Measurements from ENCODE around the gene STX12. TPM values are rescaled to one million over a fixed set of nuclear protein-coding genes. Genes with fewer than 3 reads are reported as not detected.

STX12 gene
- total and polyA plus RNA-seq, 2 experiments from 2014 or later: 6.1 to 9.0 TPM

GRCh38 chr1:27759236-27759635 lies 13.8 kb upstream of the STX12 start:
- no peaks in the 10 kb centered on the region for H3K27me3 Mint-ChIP-seq (ENCODE audit: insufficient read depth, low read depth, poor library complexity)
- H3K4me2 ChIP-seq: no peak overlapping the region
- no peak overlapping the region for H3K4me3 Mint-ChIP-seq
- ATAC-seq: no peak
- TF ChIP-seq POLR2AphosphoS5 (IDR thresholded peaks at IDR 0.05; ENCODE audit: low read depth): no peak
- TF ChIP-seq ZNF331 (CRISPR knock-in tag; IDR thresholded peaks at IDR 0.05; ENCODE audit: low read depth): no peak
- no peak for TF ChIP-seq CREB1 (CRISPR knock-in tag; IDR thresholded peaks at IDR 0.05; ENCODE audit: low read depth)
- no peak for TF ChIP-seq STAT1 (IDR thresholded peaks at IDR 0.05; ENCODE audit: unreplicated experiment)
- TF ChIP-seq, protein P1, sequence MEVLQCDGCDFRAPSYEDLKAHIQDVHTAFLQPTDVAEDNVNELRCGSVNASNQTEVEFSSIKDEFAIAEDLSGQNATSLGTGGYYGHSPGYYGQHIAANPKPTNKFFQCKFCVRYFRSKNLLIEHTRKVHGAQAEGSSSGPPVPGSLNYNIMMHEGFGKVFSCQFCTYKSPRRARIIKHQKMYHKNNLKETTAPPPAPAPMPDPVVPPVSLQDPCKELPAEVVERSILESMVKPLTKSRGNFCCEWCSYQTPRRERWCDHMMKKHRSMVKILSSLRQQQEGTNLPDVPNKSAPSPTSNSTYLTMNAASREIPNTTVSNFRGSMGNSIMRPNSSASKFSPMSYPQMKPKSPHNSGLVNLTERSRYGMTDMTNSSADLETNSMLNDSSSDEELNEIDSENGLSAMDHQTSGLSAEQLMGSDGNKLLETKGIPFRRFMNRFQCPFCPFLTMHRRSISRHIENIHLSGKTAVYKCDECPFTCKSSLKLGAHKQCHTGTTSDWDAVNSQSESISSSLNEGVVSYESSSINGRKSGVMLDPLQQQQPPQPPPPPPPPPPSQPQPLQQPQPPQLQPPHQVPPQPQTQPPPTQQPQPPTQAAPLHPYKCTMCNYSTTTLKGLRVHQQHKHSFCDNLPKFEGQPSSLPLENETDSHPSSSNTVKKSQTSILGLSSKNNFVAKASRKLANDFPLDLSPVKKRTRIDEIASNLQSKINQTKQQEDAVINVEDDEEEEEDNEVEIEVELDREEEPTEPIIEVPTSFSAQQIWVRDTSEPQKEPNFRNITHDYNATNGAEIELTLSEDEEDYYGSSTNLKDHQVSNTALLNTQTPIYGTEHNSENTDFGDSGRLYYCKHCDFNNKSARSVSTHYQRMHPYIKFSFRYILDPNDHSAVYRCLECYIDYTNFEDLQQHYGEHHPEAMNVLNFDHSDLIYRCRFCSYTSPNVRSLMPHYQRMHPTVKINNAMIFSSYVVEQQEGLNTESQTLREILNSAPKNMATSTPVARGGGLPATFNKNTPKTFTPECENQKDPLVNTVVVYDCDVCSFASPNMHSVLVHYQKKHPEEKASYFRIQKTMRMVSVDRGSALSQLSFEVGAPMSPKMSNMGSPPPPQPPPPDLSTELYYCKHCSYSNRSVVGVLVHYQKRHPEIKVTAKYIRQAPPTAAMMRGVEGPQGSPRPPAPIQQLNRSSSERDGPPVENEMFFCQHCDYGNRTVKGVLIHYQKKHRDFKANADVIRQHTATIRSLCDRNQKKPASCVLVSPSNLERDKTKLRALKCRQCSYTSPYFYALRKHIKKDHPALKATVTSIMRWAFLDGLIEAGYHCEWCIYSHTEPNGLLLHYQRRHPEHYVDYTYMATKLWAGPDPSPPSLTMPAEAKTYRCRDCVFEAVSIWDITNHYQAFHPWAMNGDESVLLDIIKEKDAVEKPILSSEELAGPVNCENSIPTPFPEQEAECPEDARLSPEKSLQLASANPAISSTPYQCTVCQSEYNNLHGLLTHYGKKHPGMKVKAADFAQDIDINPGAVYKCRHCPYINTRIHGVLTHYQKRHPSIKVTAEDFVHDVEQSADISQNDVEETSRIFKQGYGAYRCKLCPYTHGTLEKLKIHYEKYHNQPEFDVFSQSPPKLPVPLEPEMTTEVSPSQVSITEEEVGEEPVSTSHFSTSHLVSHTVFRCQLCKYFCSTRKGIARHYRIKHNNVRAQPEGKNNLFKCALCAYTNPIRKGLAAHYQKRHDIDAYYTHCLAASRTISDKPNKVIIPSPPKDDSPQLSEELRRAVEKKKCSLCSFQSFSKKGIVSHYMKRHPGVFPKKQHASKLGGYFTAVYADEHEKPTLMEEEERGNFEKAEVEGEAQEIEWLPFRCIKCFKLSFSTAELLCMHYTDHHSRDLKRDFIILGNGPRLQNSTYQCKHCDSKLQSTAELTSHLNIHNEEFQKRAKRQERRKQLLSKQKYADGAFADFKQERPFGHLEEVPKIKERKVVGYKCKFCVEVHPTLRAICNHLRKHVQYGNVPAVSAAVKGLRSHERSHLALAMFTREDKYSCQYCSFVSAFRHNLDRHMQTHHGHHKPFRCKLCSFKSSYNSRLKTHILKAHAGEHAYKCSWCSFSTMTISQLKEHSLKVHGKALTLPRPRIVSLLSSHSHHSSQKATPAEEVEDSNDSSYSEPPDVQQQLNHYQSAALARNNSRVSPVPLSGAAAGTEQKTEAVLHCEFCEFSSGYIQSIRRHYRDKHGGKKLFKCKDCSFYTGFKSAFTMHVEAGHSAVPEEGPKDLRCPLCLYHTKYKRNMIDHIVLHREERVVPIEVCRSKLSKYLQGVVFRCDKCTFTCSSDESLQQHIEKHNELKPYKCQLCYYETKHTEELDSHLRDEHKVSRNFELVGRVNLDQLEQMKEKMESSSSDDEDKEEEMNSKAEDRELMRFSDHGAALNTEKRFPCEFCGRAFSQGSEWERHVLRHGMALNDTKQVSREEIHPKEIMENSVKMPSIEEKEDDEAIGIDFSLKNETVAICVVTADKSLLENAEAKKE (CRISPR knock-in tag; IDR thresholded peaks at IDR 0.05): no peak
- TF ChIP-seq ZNF114 (CRISPR knock-in tag; IDR thresholded peaks at IDR 0.05): no peak
- no peak for TF ChIP-seq EZH2phosphoT487 (IDR thresholded peaks at IDR 0.05; ENCODE audit: unreplicated experiment)
- TF ChIP-seq JUNB (IDR thresholded peaks at IDR 0.05; ENCODE audit: unreplicated experiment): no peak
- TF ChIP-seq, protein P2, sequence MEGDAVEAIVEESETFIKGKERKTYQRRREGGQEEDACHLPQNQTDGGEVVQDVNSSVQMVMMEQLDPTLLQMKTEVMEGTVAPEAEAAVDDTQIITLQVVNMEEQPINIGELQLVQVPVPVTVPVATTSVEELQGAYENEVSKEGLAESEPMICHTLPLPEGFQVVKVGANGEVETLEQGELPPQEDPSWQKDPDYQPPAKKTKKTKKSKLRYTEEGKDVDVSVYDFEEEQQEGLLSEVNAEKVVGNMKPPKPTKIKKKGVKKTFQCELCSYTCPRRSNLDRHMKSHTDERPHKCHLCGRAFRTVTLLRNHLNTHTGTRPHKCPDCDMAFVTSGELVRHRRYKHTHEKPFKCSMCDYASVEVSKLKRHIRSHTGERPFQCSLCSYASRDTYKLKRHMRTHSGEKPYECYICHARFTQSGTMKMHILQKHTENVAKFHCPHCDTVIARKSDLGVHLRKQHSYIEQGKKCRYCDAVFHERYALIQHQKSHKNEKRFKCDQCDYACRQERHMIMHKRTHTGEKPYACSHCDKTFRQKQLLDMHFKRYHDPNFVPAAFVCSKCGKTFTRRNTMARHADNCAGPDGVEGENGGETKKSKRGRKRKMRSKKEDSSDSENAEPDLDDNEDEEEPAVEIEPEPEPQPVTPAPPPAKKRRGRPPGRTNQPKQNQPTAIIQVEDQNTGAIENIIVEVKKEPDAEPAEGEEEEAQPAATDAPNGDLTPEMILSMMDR (conservative IDR thresholded peaks at IDR 0.05; ENCODE audit: low read depth in 2 of 2): no peak
- TF ChIP-seq REST (IDR thresholded peaks at IDR 0.05; ENCODE audit: unreplicated experiment): no peak
- no peak for TF ChIP-seq NANOG (IDR thresholded peaks at IDR 0.05; ENCODE audit: borderline replicate concordance)
- TF ChIP-seq ETS1 (IDR thresholded peaks at IDR 0.05): no peak
- TF ChIP-seq EZH2 (IDR thresholded peaks at IDR 0.05; ENCODE audit: low read depth, unreplicated experiment): no peak
- H3K79me2 ChIP-seq (replicated peaks; ENCODE audit: insufficient read depth): no peaks in the 10 kb centered on the region
- H3K27ac Mint-ChIP-seq: no peak overlapping the region
- no peaks in the 10 kb centered on the region for H3K9me3 Mint-ChIP-seq
- H3F3A ChIP-seq (replicated peaks; ENCODE audit: low read depth): no peaks in the 10 kb centered on the region
- no peak for DNase-seq (ENCODE audit: low spot score)
- no peaks in the 10 kb centered on the region for H3K27me3 ChIP-seq (ENCODE audit: insufficient read depth)
- no peak overlapping the region for H3K27ac ChIP-seq (ENCODE audit: low read depth)
- H3K9me2 ChIP-seq (ENCODE audit: insufficient read depth): no peaks in the 10 kb centered on the region
- peaks cover 9% of the 10 kb centered on the region; the same call in 2 of the 3 replicates for H3K36me3 Mint-ChIP-seq (ENCODE audit: low read depth)
- no peaks in the 10 kb centered on the region for H3K4me1 ChIP-seq (ENCODE audit: insufficient read depth)
- no peak overlapping the region for H2AFZ ChIP-seq
- no peaks in the 10 kb centered on the region; the same call in 1 of the 2 replicates for H4K20me1 ChIP-seq (replicated peaks; ENCODE audit: insufficient read depth)
- no peaks in the 10 kb centered on the region for H3K4me1 Mint-ChIP-seq
- peaks cover 8% of the 10 kb centered on the region for H3K36me3 ChIP-seq (ENCODE audit: insufficient read depth)
- H3K4me3 ChIP-seq: no peak overlapping the region

Measured in GM23338 (cell line).